ENCODE measurements around the gene POP7.

Gene POP7

GRCh38 chr7:100731937-100732636 is 26.2 kb downstream of the POP7 start:
- no peak overlapping the region for H3K4me3 ChIP-seq (ENCODE audit: low read depth, low read length)
- DNase-seq (ENCODE audit: low read depth): no peak
- no peak for TF ChIP-seq CTCF (IDR thresholded peaks at IDR 0.05; ENCODE audit: control insufficient read depth, extremely low read depth, insufficient read depth)

GRCh38 chr7:100735730-100736129 is 29.8 kb downstream of the POP7 start:
- DNase-seq (ENCODE audit: low read depth): no peak
- H3K4me3 ChIP-seq (ENCODE audit: low read depth, low read length): no peak overlapping the region
- no peak for TF ChIP-seq CTCF (IDR thresholded peaks at IDR 0.05; ENCODE audit: control insufficient read depth, extremely low read depth, insufficient read depth)

- no peak overlapping the region for H3K4me3 ChIP-seq (ENCODE audit: low read depth, low read length)
- DNase-seq (ENCODE audit: low read depth): no peak
Measured at GRCh38 chr7:100736671-100737070, 30.8 kb downstream of the POP7 start.

GRCh38 chr7:100739934-100740333 is 34.0 kb downstream of the POP7 start:
- H3K4me3 ChIP-seq (ENCODE audit: low read depth, low read length): no peak overlapping the region
- no peak for DNase-seq (ENCODE audit: low read depth)
- TF ChIP-seq CTCF (IDR thresholded peaks at IDR 0.05; ENCODE audit: control insufficient read depth, extremely low read depth, insufficient read depth): no peak

More at GRCh38 chr7:100736671-100737070, 30.8 kb downstream of the POP7 start:
- TF ChIP-seq CTCF (IDR thresholded peaks at IDR 0.05; ENCODE audit: control insufficient read depth, extremely low read depth, insufficient read depth): no peak

- no peak for TF ChIP-seq CTCF (IDR thresholded peaks at IDR 0.05; ENCODE audit: control insufficient read depth, extremely low read depth, insufficient read depth)
- H3K4me3 ChIP-seq (ENCODE audit: low read depth, low read length): no peak overlapping the region
- DNase-seq (ENCODE audit: low read depth): no peak
Measured at GRCh38 chr7:100744605-100745004, 38.7 kb downstream of the POP7 start.

GRCh38 chr7:100745184-100745583 is 39.3 kb downstream of the POP7 start:
- no peak overlapping the region for H3K4me3 ChIP-seq (ENCODE audit: low read depth, low read length)
- no peak for DNase-seq (ENCODE audit: low read depth)
- TF ChIP-seq CTCF (IDR thresholded peaks at IDR 0.05; ENCODE audit: control insufficient read depth, extremely low read depth, insufficient read depth): no peak

- TF ChIP-seq CTCF (IDR thresholded peaks at IDR 0.05; ENCODE audit: control insufficient read depth, extremely low read depth, insufficient read depth): no peak
- H3K4me3 ChIP-seq (ENCODE audit: low read depth, low read length): no peak overlapping the region
- DNase-seq (ENCODE audit: low read depth): no peak
Measured at GRCh38 chr7:100752994-100753393, 47.1 kb downstream of the POP7 start.

Measured in LNCaP clone FGC (cell line).